Prostate gland (tissue), 2 donors: Measurements from ENCODE around the gene C3. TPM values are rescaled to one million over a fixed set of nuclear protein-coding genes. Genes with fewer than 3 reads are reported as not detected.

Source experiments
- DNase-seq: peaks from one replicate; pipeline ENCODE4 v3.0.0-alpha.2; 2019; ENCODE audit warnings: low spot score
- H3K27ac ChIP-seq, 2 donors: fragments of 200-600 bp; sonication (generic); 2 replicates each; pipeline ENCODE4 v1.5.1; 2017 to 2019
- H3K27me3 ChIP-seq: fragments of 200-600 bp; sonication (generic); replicated peaks from 2 replicates; pipeline ENCODE4 v1.5.1; 2019; ENCODE audit not compliant: insufficient read depth
- H3K36me3 ChIP-seq, 2 donors: fragments of 200-600 bp; sonication (generic); 1 replicate in 1 of 2; 2 replicates in 1 of 2; pipeline versions ENCODE4 v1.5.1 to v1.8.1; 2017 to 2019
- H3K4me1 ChIP-seq: fragments of 200-600 bp; sonication (generic); replicated peaks from 2 replicates; pipeline ENCODE4 v1.5.1; 2019
- H3K4me3 ChIP-seq, 2 donors: fragments of 200-600 bp; sonication (generic); 2 replicates each; pipeline ENCODE4 v1.5.1; 2017 to 2019
- H3K9me3 ChIP-seq: fragments of 200-600 bp; sonication (generic); 2 replicates; pipeline ENCODE4 v1.5.1; 2017
- POLR2A ChIP-seq: fragments of 450-650 bp; IDR thresholded peaks from one replicate; pipeline ENCODE4 v1.6.1; 2016; ENCODE audit warnings: antibody characterized with exemption, mild to moderate bottlenecking
- POLR2AphosphoS5 ChIP-seq: sonication (generic); formaldehyde crosslinking; IDR thresholded peaks from one replicate; pipeline ENCODE4 v1.6.1; 2017; ENCODE audit warnings: antibody characterized with exemption
- WGBS: methylation state at CpG from one replicate; pipeline ENCODE4 v1.1.5; 2018; 5-methylcytosine and 5-hydroxymethylcytosine counted together
- intact Hi-C: fragments of 100-400 bp; cut with DNase I; formaldehyde crosslinking; loops from one replicate; pipeline ENCODE4 v1.14.2; 2022
- total RNA-seq, 2 donors: library from RNA; depleted of rRNA; stranded (reverse); fragments of >200 nt; gene quantifications; one replicate each; pipeline ENCODE4 v1.1.0, GENCODE V29; 2016
- TF ChIP-seq, protein P1 (sequence below), 4 experiments: fragments of 200-600 bp in 2 of 4; fragments of 450-650 bp in 2 of 4; sonication (generic) in 2 of 4; IDR thresholded peaks; 1 replicate in 3 of 4; 2 replicates in 1 of 4; pipeline ENCODE4 v1.5.1; 2016 to 2019; ENCODE audit warnings: antibody characterized with exemption in 4 of 4, mild to moderate bottlenecking in 2 of 4, moderate library complexity in 2 of 4

Gene C3
- total RNA-seq, 2 donors from 2014 or later = 95.1 to 165 TPM

DNA sequence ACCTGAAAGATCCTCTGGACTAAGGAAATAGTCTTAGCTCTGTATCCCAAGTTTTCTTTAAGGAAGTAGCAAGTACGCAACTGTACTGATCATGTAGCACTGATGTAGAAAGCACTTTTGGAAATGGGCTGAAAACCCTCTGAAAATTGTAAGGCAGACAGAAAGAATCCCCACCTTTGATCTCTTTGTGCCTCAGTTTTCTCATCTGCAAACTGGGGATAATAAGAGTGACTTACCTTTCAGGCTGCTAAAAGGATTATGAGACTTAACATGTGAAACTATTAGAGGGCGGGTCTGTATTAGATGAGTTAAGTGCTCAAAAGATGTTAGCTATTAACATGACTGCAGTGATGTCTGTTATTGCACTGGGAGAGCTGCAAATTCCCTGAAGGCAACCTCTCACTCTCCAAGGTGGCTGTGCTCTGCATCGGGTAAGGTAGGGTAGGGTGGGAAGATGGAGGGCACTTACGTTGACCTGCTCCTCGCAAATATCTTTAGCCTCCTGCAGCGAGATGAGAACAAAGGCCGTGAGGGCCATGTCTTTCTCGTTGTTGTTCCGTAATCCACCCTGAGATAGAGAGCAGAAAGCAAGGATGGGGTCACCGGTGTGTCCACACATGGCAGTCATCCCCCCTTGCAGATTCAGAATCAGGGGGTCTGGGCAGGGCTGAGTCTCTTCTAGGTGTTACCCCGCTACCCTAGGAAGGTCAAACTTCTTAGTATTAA, 30.1 kb downstream of the C3 start:
- Histone ChIP-seq H3K4me1 (no peaks in the 10 kb centered on the region), H3K36me3 (no peaks in the 10 kb centered on the region), H3K27me3 (no peaks in the 10 kb centered on the region), H3K27ac (no peak overlapping the region), H3K9me3 (no peaks in the 10 kb centered on the region), H3K4me3 (no peak overlapping the region)
- TF ChIP-seq POLR2AphosphoS5 (no peak), POLR2A (no peak)
- TF ChIP-seq, protein P1, sequence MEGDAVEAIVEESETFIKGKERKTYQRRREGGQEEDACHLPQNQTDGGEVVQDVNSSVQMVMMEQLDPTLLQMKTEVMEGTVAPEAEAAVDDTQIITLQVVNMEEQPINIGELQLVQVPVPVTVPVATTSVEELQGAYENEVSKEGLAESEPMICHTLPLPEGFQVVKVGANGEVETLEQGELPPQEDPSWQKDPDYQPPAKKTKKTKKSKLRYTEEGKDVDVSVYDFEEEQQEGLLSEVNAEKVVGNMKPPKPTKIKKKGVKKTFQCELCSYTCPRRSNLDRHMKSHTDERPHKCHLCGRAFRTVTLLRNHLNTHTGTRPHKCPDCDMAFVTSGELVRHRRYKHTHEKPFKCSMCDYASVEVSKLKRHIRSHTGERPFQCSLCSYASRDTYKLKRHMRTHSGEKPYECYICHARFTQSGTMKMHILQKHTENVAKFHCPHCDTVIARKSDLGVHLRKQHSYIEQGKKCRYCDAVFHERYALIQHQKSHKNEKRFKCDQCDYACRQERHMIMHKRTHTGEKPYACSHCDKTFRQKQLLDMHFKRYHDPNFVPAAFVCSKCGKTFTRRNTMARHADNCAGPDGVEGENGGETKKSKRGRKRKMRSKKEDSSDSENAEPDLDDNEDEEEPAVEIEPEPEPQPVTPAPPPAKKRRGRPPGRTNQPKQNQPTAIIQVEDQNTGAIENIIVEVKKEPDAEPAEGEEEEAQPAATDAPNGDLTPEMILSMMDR (IDR thresholded peaks at IDR 0.05) = no peak
- intact Hi-C loops = no loop called here
- no peak for DNase-seq
- WGBS = 75% methylated on average over 11 of the region's 11 CpGs

DNA sequence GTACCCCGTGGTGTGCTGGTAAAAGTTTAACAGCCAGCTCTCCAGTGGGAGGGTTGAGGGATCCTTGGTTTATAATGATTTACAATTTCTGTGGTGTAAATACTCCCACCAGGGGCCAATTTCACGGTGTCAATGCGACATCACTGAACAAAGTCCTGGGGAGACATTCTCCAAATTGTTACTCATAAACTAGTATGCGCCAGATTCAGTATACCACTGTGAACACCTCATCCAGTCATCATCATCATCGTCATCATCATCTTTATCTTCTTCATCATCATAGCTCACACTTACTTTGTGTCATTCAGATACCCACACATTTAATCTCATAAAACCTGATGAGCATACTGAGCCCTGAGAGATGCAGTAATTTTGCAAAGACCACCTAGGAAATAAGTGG, 33.3 kb downstream of the C3 start:
- WGBS = 75% methylated on average over 5 of the region's 5 CpGs
- H3K4me1 ChIP-seq = no peaks in the 10 kb centered on the region
- H3K9me3 ChIP-seq = no peaks in the 10 kb centered on the region
- H3K27me3 ChIP-seq = no peaks in the 10 kb centered on the region
- intact Hi-C loops = no loop called here
- no peak overlapping the region for H3K27ac ChIP-seq
- H3K36me3 ChIP-seq = no peaks in the 10 kb centered on the region
- TF ChIP-seq POLR2A (no peak), POLR2AphosphoS5 (no peak)
- TF ChIP-seq, protein P1 (IDR thresholded peaks at IDR 0.05) = no peak
- no peak for DNase-seq
- H3K4me3 ChIP-seq = no peak overlapping the region

DNA sequence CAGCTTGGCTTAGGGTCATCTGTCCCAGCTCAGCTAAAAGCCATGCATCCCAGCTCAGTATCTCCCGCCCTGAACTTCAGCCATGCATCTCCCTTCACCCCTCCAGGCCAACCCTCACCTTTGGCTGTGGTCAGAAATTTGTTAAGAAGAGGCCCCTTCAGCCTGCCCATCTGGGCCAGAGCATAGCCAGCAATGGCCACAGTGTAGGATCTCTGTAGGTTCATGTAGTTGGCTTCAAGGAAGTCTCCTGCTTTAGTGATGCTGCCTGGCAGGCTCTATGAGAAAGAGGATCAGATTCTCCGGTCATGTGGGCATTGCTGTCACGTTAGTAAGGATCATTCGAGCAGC, 33.8 kb downstream of the C3 start:
- DNase-seq = no peak
- Histone ChIP-seq H3K4me3 (no peak overlapping the region), H3K27ac (no peak overlapping the region), H3K9me3 (no peaks in the 10 kb centered on the region), H3K27me3 (no peaks in the 10 kb centered on the region), H3K4me1 (no peaks in the 10 kb centered on the region), H3K36me3 (no peaks in the 10 kb centered on the region)
- TF ChIP-seq POLR2AphosphoS5 (no peak), POLR2A (no peak)
- TF ChIP-seq, protein P1 (IDR thresholded peaks at IDR 0.05) = no peak
- intact Hi-C loops = no loop called here
- WGBS = 84% methylated on average over 4 of the region's 4 CpGs

DNA sequence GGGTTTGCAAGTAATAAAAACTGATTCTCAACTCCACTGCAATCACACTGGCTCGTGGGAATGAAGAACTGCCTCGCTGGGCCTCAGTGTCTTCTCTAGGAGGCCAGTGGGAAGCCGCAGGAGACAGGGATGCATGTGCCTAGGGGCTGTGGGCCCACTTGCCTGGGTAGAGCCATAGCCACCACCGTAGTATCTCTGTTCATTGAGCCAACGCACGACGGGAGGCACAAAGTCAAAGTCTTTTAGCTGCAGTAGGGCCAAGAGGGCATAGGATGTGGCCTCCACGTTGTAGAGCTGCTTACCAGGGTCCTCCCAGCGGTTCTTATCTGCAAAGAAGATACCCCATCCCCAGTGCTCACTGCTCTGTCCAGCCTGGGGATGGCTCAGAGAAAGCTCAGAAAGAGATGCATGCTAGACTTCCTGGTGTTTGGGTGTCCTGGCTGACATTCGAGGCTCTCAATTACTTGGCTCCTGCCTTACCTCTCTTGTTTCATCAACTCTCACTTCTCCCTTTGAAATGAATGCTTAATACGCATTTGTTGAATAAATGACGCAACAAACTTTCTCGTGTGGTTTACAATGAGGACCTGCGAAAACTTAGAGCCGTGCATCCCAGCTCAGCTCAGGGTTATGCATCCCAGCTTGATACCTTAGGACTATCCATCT, 34.4 kb downstream of the C3 start:
- Histone ChIP-seq H3K4me1 (no peaks in the 10 kb centered on the region), H3K4me3 (no peak overlapping the region), H3K9me3 (no peaks in the 10 kb centered on the region), H3K27ac (no peak overlapping the region), H3K36me3 (no peaks in the 10 kb centered on the region), H3K27me3 (no peaks in the 10 kb centered on the region)
- TF ChIP-seq POLR2A = no peak
- TF ChIP-seq, protein P1 (IDR thresholded peaks at IDR 0.05) = no peak
- TF ChIP-seq POLR2AphosphoS5 = no peak
- DNase-seq = no peak
- intact Hi-C loops = no loop called here
- WGBS = 85% methylated on average over 15 of the region's 15 CpGs

DNA sequence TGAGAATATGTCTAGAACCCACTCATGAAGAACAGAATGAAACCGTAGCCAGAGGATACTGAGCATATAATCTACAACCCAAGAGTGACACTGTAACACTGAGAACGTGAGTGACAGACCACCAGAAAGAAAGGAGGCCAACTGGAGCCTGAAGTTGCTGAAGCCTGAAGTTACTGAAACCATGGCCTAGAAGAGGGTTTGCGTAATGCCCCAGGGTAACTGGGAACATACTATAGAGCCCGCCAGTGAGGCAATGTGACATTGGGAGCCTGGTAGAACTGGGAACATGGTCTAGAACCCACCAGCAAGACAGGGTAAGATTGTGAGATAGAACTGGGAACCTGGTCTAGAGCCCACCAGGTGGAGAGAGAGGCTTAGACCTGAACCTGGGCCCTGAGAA, 35.0 kb downstream of the C3 start:
- H3K27ac ChIP-seq = no peak overlapping the region
- intact Hi-C loops = no loop called here
- H3K27me3 ChIP-seq = no peaks in the 10 kb centered on the region
- TF ChIP-seq, protein P1 (IDR thresholded peaks at IDR 0.05) = no peak
- TF ChIP-seq POLR2AphosphoS5 = no peak
- TF ChIP-seq POLR2A = no peak
- no peak for DNase-seq
- 88% methylated on average over 4 of the region's 4 CpGs for WGBS
- no peak overlapping the region for H3K4me3 ChIP-seq
- no peaks in the 10 kb centered on the region for H3K36me3 ChIP-seq
- no peaks in the 10 kb centered on the region for H3K9me3 ChIP-seq
- no peaks in the 10 kb centered on the region for H3K4me1 ChIP-seq
